ENCODE measurements around the gene PHETA1. TPM values are rescaled to one million over a fixed set of nuclear protein-coding genes. Genes with fewer than 3 reads are reported as not detected.

Gene PHETA1, protein sequence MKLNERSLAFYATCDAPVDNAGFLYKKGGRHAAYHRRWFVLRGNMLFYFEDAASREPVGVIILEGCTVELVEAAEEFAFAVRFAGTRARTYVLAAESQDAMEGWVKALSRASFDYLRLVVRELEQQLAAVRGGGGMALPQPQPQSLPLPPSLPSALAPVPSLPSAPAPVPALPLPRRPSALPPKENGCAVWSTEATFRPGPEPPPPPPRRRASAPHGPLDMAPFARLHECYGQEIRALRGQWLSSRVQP
- polyA plus RNA-seq (ENCODE audit: insufficient read length), result 12.8 TPM

DNA sequence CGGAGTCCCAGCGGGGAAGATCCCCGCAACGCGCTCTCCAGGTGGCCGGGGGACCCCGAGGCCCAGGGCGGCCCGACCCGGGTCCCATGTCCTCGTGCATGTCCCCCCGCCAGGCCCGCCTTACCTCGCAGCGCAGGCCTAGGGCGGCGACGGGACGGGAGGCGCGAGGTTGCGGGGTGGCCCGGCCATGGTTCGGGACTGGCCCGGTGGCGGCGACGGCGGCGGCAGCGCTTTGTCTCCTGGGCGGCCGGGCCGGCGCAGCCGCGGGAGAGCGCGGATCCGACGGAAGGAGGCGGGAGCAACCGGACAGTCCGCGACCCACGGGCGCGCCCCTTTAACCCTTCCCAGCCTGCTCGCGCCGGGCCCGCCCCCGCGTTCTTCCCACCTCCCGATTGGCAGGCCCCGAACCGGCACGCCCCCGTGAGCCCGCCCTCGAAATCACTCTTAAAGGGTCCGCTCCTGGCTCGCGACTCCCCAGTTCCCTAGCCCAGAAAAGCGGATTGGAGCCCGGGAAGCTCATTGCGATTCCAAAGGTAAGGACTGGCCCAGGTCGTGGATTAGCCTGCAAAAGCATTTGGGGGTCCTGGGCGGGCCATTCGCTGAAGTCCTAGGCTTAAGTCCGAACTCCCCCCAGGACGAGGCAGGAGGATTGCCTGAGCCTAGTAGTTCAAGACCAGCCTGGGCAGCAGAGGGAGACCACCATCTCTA lies at the start of gene PHETA1:
TSS of gene PHETA1 (minus strand) at position 308 of the 708 bp plus-strand sequence. CDS start 5,668 bp downstream, outside the sequence.
- peak; percentile 93 for DNase-seq

DNA sequence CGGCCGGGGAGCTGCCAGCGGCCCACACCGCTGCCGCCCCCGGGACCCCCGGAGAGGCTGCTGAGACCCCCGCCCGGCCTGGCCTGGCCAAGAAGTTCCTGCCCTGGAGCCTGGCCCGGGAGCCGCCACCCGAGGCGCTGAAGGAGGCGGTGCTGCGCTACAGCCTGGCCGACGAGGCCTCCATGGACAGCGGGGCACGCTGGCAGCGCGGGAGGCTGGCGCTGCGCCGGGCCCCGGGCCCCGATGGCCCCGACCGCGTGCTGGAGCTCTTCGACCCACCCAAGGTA lies 49.6 kb upstream of the PHETA1 start:
- no peak for DNase-seq

DNA sequence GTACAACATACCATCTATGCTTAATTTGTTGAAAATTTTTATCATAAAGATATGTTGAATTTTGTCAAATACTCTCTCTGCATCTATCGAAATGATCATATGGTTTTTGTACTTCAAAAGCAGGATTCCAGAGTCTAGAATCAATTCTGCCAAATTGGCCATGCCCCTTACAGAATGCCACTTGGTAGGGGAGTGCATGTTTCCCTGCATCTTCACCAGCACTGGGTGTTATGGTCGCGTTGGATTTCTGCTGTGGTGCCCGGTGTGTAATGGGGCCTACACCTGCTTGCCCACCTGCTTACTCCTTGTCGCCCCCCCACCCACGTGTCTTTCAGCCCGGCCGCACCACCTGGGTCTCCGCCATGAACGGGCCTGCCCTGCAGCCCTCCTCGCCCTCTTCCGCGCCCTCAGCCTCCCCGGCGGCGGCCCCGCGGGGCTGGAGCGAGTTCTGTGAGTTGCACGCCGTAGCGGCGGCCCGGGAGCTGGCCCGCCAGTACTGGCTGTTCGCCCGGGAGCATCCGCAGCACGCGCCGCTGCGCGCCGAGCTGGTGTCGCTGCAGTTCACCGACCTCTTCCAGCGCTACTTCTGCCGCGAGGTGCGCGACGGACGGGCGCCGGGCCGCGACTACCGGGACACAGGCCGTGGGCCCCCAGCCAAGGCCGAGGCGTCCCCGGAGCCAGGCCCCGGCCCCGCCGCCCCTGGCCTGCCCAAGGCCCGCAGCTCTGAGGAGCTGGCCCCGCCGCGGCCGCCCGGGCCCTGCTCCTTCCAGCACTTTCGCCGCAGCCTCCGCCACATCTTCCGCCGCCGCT lies 49.1 kb upstream of the PHETA1 start:
- DNase-seq, result no peak

DNA sequence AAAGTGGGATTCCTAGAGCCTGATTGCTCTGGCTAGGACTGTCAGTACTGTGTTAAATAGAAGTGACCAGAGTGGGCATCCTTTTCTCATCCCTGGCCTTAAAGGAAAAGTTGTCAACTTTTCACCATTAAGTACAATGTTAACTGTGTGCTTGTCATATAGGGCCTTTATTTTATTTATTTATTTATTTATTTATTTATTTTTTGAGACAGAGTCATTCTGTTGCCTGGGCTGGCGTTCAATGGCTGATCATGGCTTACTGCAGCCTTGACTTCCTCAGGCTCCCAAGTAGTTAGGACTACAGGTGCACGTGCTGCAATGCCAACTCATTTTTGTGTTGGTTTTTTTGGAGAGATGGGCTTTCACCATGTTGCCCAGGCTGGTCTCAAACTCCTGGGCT lies 48.4 kb upstream of the PHETA1 start:
- DNase-seq, result no peak

DNA sequence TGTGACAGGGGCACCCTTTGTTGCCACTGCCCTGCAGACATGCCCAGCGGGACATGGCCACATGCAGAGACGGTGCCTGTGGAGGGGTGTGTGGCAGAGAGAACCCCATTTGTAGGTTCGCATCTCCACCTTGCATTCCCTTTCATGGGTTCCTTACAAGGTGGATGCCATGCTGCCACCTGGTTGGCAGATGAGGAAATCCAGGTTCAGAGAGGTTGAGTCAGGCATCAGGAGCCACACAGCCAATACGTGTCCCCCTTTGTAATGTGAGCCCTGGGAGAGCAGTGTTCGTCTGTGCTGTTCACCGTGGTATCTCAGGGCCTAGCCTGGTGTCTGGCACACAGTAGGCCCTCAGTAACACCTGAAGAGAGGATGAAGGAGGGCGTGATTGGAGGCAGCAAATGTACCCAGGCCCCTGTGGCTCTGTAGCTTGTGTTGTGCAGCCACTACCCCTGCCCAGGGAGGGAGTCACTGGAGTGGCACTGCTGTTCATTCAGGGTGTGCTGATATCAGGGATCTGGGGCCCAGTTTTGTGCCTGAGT lies 45.9 kb upstream of the PHETA1 start:
- no peak for DNase-seq

DNA sequence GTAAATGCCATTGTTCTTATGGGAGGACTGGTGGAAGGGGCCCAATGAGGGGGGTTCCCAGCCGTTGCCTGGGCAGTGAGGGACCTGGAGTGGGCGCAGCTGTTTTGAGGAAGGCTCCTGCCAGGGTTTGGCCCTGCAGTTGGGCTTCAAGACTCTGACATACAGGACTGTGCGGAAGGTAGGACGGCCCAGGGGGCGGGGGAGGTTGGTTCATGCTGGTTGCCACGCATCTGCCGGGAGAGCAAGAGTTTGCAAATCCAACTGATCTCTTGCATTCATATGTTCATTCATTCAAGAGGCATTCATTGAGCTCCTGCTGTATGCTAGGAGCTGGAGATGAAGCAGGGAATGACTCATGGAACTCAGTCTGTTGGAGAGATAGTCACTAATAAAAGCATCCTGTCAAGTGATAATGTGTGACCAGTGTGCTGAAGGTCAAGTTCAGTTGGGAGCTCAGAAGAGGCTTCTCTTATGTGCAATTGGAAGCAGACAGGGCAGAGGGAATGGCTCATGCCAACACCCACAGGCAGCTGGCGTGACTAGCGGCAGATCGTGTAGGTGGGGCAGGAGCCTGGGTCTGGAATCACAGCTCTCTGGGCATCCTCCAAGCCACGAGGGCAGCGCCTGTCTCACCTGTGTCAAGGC lies 44.7 kb upstream of the PHETA1 start:
- DNase-seq, result no peak

DNA sequence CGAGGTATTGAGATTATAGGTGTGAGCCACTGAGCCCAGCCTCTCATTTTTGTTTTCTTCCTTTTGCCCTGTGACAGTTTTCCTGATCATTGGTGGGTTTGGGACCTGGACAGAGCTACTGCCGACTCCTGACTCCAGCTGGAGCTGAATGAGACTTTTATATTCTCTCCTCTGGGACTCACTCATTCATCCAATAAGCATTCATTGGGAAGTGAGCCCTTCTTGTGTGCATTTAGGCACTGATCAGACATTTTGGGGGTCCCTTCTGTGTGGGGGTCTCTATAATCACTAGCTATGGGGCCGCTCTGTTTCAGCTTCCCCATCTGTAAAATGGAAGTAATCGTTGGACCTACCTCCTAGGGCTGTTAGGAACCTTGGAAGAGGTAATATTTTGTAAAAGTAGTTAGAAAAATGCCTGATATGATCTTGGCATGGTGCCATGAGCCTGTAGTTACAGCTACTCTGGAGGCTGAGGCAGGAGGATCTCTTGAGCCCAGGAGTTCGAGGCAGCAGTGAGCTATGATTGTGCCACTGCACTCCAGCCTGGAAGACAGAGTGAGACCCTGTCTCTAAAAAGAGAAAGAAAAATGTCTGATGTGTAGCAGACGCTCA lies 44.0 kb upstream of the PHETA1 start:
- DNase-seq, result no peak

DNA sequence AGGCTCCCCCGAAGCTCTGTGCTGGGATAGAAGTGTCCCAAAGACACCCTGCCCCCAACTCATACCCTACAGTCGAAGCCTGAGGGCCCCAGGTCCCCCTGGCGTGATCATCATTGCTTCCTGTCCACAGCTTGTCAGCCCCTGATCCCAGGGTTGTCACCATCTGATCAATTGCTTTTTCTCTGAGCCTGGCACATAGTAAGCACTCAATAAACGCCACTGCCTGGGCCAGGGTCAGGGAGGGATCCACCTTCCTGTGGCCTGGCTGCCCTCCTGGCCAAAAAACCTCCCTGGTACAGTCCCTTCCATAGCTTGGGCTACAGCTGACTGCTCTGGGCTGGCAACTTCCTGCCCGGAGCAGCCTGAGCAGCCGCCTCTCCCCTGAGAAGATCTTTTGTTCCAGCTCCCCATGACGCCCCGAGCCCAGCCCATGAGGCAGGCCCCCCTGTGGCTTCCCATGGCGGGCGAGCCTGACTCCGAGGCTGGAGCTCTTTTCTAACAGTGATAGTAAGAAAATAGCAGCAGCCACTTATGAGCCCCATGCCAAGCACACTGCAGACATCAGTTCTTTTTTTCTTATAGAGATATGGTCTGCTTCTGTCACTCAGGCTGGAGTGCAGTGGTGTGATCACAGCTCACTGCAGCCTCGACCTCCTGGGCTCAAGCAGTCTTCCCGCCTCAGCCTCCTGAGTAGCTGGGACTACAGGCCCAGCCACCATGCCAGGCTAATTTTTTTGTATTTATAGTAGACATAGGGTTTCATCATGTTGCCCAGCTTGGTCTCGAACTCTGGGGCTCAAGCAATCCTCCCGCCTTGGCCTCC lies 43.3 kb upstream of the PHETA1 start:
- DNase-seq, result no peak

DNA sequence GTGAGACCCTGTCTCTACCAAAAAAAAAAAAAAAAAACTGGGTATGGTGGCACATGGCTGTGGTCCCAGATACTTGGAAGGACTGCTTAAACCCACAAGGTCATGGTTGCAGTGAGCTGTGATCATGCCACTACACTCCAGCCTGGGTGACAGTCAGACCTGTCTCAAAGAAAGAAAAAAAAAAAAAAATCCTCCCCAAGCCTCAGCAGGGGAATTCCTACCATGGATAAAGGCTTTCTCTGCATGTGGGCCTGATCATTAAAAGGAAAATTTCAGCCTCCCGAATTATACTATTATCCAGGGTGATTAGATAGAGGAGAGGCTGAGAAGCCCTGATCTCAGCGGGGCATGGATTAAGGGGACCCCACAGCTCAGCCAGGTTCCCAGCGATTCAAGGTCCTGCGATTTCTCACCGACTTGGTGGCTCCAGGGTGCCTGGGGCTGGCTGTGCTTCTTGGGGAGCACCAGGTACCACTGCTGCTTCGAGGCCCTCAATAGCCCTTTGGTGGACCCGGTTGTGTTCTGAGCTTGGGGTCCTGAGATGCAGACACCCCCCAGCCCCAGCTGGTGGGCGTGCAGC lies 42.4 kb upstream of the PHETA1 start:
- DNase-seq, result no peak

DNA sequence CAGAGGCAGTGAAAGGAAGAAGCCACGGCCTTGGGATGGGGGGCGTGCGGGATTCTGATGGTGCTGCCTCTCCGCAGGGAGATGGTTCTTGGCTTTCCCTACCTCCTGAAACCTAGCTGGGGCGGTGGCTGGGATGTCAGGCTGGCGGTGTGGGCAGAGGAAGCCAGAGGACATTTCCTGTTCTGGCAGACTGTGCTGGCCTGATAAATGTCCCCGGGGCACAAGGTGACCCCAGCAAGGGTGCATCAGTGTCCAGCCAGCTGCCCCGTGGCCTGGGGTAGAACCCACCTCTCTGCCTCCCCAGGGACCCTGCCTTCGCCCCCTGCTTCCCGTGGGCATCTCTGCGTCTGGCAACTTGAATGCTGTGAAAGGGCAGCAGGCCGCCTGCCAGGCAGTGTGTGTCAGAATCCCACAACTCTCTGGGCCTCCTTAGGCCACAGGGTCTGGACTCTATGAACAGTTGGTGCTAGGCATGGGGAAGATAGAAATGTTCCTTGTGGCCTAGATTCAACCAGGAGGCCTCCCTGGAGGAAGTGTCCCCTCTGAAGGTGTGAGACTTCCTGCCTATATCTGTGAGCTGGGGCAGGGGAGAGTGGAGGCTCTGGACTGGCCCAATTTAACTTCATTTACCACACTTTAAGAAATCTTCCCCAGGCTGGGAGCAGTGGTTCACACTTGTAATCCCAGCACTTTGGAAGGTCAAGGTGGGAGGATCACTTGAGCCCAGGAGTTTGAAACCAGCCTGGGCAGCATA lies 41.7 kb upstream of the PHETA1 start:
- DNase-seq, result no peak

DNA sequence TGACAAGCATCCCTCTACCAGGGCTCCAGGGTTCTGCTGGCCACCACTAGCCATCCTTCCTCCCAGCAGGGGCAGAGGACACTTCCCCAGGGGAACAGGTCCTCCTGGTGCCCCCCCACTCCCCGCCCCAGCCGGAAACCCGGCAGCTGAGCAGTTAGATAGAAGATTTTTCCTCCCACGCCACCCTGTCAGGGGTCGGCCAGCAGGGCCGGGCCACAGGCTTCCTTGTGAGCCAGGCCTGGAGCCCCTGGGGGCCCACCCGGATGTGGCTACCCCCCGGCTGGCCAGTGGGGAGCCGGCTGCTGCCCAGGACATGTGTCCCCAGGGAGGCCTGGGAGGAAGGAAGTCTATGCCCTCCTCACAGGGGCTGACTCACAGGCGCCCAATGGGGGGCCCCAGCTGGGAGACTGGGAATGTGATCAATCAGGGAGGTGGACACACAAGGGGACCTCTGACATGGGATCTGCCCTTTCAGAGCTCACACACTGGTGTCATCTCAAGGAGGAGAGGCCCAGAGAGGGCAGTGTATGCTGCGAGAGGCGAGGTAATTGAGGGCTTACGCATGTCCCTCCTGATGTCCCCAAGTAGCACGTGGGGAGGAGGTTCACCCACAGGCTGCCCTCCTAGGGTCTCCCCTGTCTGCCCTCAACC lies 41.0 kb upstream of the PHETA1 start:
- DNase-seq, result no peak

DNA sequence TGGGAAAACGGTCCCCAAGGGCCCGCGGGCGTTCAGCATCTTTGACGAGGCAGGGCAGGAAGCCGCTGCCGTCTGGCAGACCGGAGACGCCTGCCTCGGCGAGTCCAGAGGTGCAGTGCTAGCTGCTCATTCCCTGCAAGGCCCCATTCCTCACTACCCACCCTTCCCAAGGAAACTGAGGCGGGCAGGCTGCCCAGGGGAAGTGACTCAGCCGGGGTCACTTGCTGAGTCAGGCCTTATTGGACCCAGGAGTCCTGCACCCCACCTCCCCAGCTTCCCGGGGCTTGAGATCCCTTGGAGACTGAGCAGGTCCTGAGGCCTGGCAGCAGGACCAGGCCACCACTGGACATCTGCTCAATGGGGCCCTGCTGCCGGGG lies 40.5 kb upstream of the PHETA1 start:
- DNase-seq, result no peak

DNA sequence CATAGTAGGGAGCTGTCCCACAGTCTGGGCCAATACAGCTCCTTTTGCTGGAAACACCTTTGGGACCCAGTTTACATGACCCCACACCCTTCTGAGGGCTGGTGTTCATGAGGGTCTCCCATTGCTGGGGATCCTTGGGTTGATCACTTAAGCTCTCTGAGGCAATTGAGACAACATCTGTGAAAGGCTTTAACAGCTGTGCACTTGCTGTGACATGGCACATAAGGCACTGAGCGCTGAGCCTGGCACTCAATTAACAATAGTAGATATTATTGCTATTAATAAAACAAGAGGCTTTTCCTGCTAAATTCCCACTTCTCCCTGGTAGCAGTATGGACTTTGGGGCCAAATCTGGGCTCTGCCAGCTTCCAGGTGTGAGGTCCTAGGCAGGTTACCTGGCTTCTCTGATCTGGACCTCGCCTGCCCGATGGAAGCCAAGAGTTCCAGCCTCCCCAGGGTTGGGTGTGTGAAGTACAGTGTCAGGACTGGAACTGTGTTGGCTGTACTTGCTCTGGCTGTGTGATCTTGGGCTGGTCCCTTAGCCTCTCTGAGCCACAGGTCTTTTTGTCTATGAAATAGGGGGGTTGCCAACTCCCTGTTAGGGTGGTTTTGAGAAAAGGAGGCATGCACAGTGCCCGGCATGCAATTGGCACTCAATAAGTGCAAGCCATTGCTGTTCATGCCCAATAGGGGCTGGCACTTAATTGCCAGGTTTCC lies 39.9 kb upstream of the PHETA1 start:
- DNase-seq, result no peak

DNA sequence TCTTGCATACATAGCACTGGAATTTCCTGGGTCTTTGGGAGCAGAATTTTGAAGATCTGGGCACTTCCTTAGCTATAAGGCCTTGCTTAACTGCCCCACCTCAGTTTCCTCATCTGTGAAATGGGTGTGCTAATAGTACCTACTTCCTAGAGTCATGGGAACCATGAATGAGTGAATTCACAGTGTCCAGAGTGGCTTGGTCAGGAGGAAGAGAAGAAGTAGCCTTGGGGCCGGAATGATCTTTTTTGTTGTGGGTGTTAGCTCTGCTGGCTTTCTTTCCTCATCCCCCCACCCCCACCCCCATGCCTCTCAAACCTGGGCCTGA lies 39.2 kb upstream of the PHETA1 start:
- no peak for DNase-seq

DNA sequence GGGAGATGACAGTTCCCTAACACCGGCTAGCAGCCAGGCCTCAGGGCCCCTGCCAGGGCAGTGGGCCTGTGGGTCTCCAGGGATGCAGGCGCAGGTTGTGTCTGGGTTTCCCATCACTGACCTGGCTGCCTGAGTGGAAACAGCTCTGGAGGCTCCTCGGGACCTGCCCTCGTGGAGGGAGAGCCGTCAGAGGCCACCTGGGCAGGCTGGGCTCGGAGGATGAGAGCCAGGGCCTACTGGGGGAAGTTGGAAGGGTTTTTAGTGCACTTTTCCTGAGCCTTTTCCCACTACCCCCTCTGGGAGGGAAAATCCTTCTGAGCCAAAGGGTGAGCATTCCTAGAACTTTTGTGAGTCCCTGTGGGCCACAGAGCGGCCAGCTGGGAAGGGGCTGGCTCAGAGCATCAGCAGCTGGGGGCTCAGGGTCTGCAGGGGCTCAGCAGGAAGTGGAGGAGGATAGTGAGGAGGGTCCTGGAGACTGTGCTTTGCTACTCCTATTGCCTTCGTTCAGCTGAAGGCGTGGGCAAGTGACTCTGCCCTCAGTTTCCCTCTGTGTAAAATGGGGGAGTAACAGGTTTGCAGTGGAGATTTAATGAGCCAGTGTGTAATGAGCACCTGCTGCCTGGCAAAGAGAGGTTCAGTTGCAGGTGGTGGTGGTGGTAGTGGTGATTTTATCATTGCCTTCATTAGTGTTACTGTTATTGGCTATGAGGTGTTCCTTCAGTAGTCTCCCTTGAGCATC lies 38.7 kb upstream of the PHETA1 start:
- DNase-seq, result peak; percentile 66

DNA sequence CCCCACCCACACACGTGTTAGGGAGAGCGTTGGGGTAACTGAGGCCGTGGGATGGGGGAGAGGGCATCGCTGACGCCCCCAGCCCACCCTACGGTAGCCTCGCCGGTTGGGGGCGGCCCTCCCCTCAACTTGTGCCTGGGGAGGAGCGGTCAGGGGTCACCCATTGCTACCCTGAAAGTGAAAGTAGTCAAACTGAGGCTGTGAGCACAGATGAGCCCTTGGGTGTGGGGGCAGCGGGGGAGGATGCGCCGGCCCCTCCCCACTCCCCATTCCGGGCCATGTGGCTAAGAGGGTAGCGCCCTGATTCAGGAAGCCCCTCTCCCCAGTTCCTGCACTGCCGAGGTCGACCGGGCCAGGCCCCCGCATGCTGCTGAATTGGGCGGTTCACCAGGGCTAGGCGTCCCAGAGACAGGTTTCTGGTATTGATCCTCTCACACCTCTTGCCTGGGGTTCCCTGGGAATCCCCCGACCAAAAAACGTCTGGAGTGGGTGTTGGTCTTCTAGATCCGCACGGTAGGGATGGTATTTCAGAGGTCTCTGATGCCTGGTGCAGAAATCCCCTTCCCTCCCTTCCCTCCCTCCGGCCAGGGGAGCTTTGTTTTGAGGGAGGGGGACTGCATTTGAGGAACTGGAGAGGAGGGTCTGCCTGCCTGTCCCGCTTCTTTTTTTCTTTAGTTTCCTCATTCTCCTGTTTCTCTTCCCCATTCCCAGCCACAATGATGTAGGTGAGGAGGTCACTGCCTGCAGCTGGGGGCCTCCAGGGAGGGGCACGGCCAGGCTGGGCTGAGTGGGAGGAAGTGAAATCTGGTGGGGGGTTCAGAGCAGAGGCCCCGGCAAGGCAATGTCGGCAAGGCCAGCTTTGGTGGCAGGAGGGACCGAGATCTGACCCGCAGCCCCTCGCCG lies 37.8 kb upstream of the PHETA1 start:
- DNase-seq, result peak; percentile 47

DNA sequence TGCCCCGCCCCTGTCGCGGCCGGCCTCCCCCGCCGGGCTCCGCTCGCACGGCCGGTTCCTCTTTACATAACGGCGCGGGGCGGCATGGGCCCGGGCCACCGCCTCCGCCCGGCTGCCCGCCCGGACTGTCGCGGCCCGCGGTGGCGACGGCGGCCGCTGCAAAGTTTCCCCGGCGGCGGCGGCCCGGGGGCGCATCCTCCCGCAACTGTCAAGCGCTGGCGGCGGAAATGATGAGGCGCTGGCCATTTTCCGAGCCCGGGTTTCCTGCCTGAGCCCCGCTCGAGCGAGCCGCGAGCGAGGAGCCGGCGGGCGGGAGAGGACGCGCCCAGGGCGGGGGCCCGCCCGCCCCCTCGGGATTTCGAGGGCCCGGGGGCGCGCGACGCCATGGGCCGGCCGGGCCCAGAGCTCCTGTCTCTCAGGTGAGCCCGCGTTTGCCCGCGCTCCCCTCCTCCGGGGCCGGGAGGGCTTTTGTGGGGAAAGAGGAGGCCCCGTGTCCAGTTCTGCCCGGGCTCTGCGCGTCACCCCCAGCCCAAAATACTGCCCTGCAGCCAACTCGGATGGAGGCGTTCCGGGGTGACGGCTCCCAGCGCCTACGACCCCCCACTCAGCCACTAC lies 37.1 kb upstream of the PHETA1 start, which contains the start of gene SH2B3:
TSS of gene SH2B3 (plus strand) at position 65 of the 615 bp plus-strand sequence. CDS start 12,223 bp downstream, outside the sequence.
- DNase-seq, result peak; percentile 74

All from hindlimb muscle (tissue), 1 donor.